GM10248 (cell line): ENCODE measurements around the gene EFCAB8.

Experiments
- CTCF ChIA-PET: fragments of 300-600 bp; sonication (Branson Sonifier 250); formaldehyde crosslinking; extraction: SDS; loops from one replicate; lab custom pipeline; 2021; ENCODE audit warnings: antibody characterized with exemption; lab: Yijun Ruan, JAX
- POLR2A ChIA-PET: fragments of 350-650 bp; sonication (Branson Sonifier 250); formaldehyde crosslinking; extraction: SDS; loops from one replicate; lab custom pipeline; 2020; ENCODE audit warnings: antibody characterized with exemption; lab: Yijun Ruan, JAX
- DNase-seq: peaks from one replicate; pipeline ENCODE4 v3.0.0; 2012; ENCODE audit errors: extremely low spot score
- CTCF ChIP-seq: IDR thresholded peaks from 2 replicates; pipeline ENCODE4 v1.5.1; 2012; ENCODE audit warnings: mild to moderate bottlenecking, low read depth; ENCODE audit errors: extremely low read depth, missing control alignments, control extremely low read depth

EFCAB8 gene

DNA sequence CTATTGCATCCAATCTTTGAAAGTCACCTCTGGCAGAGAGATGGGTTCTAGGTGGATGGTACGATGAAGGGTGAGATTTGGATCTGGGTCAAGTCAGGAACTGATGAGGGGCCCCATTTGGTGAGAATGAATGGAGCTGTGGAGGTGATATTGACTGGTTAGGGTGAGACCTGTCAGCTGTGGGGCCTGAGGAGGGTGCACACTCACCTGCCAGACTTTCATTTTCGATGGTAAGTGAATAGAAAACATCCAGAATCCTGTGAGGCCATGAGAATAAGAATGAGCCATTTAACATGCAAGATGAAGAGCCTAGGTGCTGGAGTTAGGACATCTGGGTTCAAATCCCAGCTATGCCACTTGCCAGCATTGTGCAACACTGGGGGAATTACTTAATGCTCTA lies 138.7 kb downstream of the EFCAB8 start:
- ChIA-PET CTCF (no interaction called here), POLR2A (no interaction called here)
- no peak for DNase-seq
- no peak for TF ChIP-seq CTCF

DNA sequence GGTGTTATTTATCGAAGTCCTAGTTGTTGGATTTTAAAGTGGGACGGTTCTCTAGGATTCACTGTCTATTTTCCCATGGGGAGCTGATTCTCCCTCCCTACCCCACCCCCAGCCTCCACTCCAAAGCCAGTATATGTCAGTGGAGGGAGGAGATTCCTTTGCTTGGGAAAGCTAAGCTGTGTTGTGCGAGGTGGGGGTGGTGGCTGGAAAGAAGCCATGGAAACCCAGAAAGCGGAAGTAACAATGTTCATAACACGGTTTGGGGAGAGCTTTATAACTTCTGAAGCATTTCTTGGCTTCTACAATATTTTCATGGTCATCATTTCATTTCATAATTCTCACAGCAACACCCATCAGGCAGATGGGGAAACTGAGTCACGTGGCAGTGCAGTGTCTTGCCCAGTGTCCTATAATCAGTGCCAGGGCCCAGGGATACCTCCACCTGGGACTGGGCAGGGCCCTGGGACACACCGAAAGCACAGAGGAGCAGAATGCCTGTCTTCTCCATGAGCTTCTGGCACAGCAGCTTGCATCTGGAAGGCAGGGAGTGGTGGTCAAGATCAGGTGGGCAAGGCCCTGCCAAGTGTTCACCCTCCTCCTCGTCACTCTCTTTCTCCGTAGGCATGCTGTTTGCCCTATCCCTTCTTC lies 141.0 kb downstream of the EFCAB8 start:
- no peak for TF ChIP-seq CTCF
- ChIA-PET CTCF (interaction anchor here (1.5 kb wide), 1 partner anchor 55 kb away, joined by 3 read pairs; no protein-coding TSS in a partner anchor), POLR2A (no interaction called here)
- DNase-seq, result no peak

DNA sequence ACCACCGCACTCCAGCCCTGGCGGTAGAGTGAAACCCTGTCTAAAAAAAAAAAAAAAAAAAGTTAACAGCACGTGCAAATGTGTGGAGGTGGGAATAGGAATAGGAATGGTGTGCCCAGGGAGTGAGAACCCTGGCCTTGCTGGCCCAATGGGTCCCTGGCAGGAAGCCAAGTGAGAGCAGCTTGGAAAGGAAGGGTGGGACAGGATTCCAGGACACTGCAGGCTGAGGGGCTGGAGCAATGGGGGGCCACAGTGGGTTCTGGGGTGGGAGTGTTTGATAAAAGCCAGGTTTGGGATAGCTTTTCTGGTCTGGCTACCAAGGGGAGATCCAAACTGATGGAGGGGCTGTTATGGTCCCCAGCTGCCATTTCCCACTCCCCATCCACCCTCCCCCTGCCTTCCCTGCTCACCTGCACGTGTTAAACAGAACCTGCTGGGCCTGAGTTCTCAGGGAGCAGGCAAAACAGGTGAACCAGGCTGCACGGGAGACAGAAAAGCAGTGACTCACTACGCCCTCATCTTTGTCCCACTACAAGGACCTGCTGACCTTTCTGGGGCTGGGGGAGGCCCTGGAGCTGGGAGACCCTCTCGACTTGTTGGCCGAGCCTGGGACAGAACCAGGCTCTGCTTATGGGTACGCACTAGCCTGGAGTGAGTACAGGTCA lies 142.2 kb downstream of the EFCAB8 start:
- CTCF ChIA-PET, result no interaction called here

DNA sequence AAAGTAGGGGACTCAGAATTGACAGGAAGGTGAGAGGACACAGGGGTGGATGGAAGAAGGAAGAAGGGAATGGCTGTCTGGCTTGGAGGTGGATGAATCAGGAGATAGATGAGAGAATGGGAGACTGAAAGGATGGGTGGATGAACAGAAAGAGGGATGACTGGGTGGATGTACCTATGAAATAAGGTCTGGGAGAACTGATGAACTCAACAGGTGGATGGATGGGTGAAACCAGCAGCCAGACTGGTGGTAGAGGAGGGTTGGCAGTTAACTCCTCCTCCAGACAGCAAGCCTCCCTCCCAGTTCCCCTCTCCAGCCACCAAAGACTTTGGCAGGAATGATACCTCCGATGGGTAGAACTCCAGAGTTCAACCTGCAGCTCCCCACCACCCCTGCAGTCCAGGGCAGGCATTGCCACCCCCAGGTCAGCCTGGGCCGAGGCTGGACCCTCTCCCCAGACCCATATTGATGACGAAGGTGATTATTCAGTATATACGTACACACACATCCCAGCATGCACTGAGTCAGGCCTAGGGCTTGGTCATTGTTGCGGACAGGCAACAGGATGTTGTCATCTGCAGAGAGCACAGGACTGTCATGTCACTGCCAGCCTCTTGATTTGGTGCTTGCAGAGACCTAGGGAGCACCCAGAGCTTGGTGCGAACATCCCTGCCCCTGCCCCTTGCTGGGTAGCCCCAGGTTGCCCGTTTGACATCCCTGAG lies 143.5 kb downstream of the EFCAB8 start:
- CTCF ChIA-PET, result interaction anchor here (1.0 kb wide), 1 partner anchor 52 kb away, joined by 3 read pairs; no protein-coding TSS in a partner anchor
- no peak for DNase-seq
- TF ChIP-seq CTCF, result no peak
- POLR2A ChIA-PET, result no interaction called here

More for the DNA sequence above, 142.2 kb downstream of the EFCAB8 start:
- no peak for TF ChIP-seq CTCF
- no peak for DNase-seq
- POLR2A ChIA-PET, result no interaction called here

DNA sequence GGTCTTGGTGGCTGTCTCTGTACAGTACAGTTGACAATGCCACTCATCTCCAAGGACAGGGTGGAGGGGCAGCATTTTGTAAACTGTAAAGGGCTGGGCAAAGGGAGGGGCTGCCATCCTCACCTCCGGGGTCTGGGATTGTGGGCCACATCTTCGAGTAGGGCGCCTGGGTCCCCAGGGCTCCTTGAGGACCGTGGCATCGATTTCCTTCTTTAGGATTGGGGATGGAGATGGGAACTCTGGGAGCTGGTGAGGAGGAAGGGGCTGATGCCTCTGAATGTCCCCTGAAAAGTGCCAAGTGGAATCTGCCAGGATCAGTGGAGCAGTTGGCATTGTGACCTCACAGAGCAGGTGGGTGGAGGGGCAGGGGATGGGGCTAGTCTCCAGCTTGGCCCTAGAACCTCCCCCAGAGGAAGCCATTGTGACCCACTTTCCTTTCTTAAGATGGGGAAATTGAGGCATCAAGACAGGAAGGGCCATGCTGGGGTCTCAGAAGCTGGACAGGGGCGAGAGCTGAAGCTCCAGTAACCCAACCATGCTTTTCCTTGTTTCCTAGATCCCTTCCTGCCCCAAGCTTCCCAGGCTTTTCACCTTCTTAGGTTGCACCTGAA lies 145.5 kb downstream of the EFCAB8 start, which contains the start of gene SUN5:
TSS of gene SUN5 (minus strand) at position 293 of the 611 bp plus-strand sequence. CDS start at position 200, 93 bp downstream.
- TF ChIP-seq CTCF, result no peak
- ChIA-PET CTCF (interaction anchor here (0.8 to 2.7 kb wide), 7 partner anchors 9 to 214 kb away, joined by 3 to 7 read pairs (median 3); no protein-coding TSS in a partner anchor), POLR2A (no interaction called here)
- DNase-seq, result no peak

DNA sequence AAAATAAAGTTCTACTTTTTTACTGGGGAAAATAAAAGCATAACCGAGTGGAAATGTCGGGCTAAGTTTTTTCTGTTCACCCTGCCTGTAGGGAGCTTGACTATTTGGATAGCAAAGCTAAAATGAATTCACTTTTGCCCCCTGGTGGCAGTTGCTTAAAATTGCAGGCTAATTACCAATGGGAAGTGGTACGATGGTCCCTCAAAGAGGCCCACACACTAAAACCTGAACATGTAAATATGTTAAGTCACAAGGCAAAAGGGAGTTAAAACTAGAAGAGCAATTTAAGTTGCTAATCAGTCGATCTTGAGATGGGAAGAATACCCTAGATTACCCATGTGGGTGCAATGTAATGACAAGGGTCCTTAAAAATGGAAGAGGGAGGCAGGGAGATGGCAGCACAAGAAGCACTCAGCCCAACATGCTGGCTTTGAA lies 146.4 kb downstream of the EFCAB8 start:
- DNase-seq, result peak; percentile 43
- no peak for TF ChIP-seq CTCF
- POLR2A ChIA-PET, result no interaction called here
- CTCF ChIA-PET, result interaction anchor here (0.8 to 2.7 kb wide), 7 partner anchors 10 to 215 kb away, joined by 3 to 7 read pairs (median 3); no protein-coding TSS in a partner anchor
